ENCODE measurements around the gene SH3BP5.
"Not testable (repeated sequence)": the region's sequence is repeated elsewhere in the genome, so short reads cannot be mapped to it uniquely, and the experiment has no call there.

The SH3BP5 gene

GRCh38 chr3:15356176-15356575, 23.8 kb upstream of the SH3BP5 start:
- no peak for DNase-seq (ENCODE audit: low read depth)
- no peak for TF ChIP-seq CTCF (IDR thresholded peaks at IDR 0.05; ENCODE audit: low read depth, low read length, missing control alignments)
- no peak overlapping the region for H3K4me3 ChIP-seq (ENCODE audit: low read depth, low read length)

- TF ChIP-seq CTCF (IDR thresholded peaks at IDR 0.05; ENCODE audit: low read depth, low read length, missing control alignments), result no peak
- no peak for DNase-seq (ENCODE audit: low read depth)
- H3K4me3 ChIP-seq (ENCODE audit: low read depth, low read length), result no peak overlapping the region
These were observed 22.7 kb upstream of the SH3BP5 start for GRCh38 chr3:15355086-15355485.

- DNase-seq (ENCODE audit: low read depth), result no peak
- no peak overlapping the region for H3K4me3 ChIP-seq (ENCODE audit: low read depth, low read length)
- TF ChIP-seq CTCF (IDR thresholded peaks at IDR 0.05; ENCODE audit: low read depth, low read length, missing control alignments), result no peak
These were observed 22.1 kb upstream of the SH3BP5 start for GRCh38 chr3:15354485-15354884.

- H3K4me3 ChIP-seq (ENCODE audit: low read depth, low read length), result no peak overlapping the region
- TF ChIP-seq CTCF (IDR thresholded peaks at IDR 0.05; ENCODE audit: low read depth, low read length, missing control alignments), result no peak
- DNase-seq (ENCODE audit: low read depth), result no peak
These were observed 17.8 kb upstream of the SH3BP5 start for GRCh38 chr3:15350141-15350540.

GRCh38 chr3:15349438-15349837, 17.1 kb upstream of the SH3BP5 start:
- not testable (repeated sequence) for DNase-seq (ENCODE audit: low read depth); H3K4me3 ChIP-seq (ENCODE audit: low read depth, low read length)

GRCh38 chr3:15348246-15348645, 15.9 kb upstream of the SH3BP5 start:
- no peak for TF ChIP-seq CTCF (IDR thresholded peaks at IDR 0.05; ENCODE audit: low read depth, low read length, missing control alignments)
- no peak overlapping the region for H3K4me3 ChIP-seq (ENCODE audit: low read depth, low read length)
- DNase-seq (ENCODE audit: low read depth), result no peak

GRCh38 chr3:15347737-15348110, 15.3 kb upstream of the SH3BP5 start:
- no peak for TF ChIP-seq CTCF (IDR thresholded peaks at IDR 0.05; ENCODE audit: low read depth, low read length, missing control alignments)
- DNase-seq (ENCODE audit: low read depth), result no peak
- H3K4me3 ChIP-seq (ENCODE audit: low read depth, low read length), result no peak overlapping the region

Data from GM12864 (cell line).